ENCODE data around the gene PAQR3. TPM values are rescaled to one million over a fixed set of nuclear protein-coding genes. Genes with fewer than 3 reads are reported as not detected.

PAQR3 gene
- total RNA-seq (2021): 11.0 and 11.4 TPM in 2 replicates
- Bru-seq, nascent RNA: percentile 58 among the genes with signal in this experiment
- percentile 61 among the genes with signal in this experiment for BruChase-seq, experiment 1, labeled RNA remaining after a 2-hour chase
- percentile 68 among the genes with signal in this experiment for BruChase-seq, experiment 2, labeled RNA remaining after a 6-hour chase
- long read RNA-seq, full-length matches to known transcripts: 12 of 19 reads
- long read RNA-seq, partial matches to known transcripts: 2 of 19 reads
- long read RNA-seq, other reads (novel, unspliced or antisense): 5 of 19 reads

GRCh38 chr4:78938868-78939666 is at the start of gene PAQR3:
TSS of gene PAQR3 (minus strand) at chr4:78939438. CDS start at chr4:78939224, 214 bp downstream.
- ChIA-PET POLR2A (ENCODE audit: low non-redundant PET) (no interaction called here), CTCF (no interaction called here)
- TF ChIP-seq EZH2 (IDR thresholded peaks at IDR 0.05; ENCODE audit: borderline replicate concordance, low read depth, low read length, poor library complexity, severe bottlenecking): no peak
- no peak for TF ChIP-seq CTCF (conservative IDR thresholded peaks at IDR 0.05; ENCODE audit: low read depth, low read length)
- Histone ChIP-seq H3K27ac (ENCODE audit: low read depth, low read length, poor library complexity, severe bottlenecking) (peak within 1 kb of the TSS; percentile 50), H3K4me1 (ENCODE audit: insufficient read depth, low read length, poor library complexity, severe bottlenecking) (no peaks in the 10 kb centered on the region), H3K36me3 (ENCODE audit: insufficient read depth, low read length, poor library complexity, severe bottlenecking) (no peaks in the 10 kb centered on the region), H3K4me3 (ENCODE audit: low read depth, low read length, poor library complexity, severe bottlenecking) (peak within 1 kb of the TSS; percentile 63), H3K27me3 (replicated peaks; ENCODE audit: insufficient read depth, low read depth, low read length, poor library complexity) (no peaks in the 10 kb centered on the region), H3K9me3 (ENCODE audit: low read depth, low read length, poor library complexity, severe bottlenecking) (no peaks in the 10 kb centered on the region)
- no TSS peak for BruUV-seq (replicated peaks)
- intact Hi-C loops (cut with micrococcal nuclease; ENCODE audit: unreplicated experiment): no loop called here
- DNase-seq (ENCODE audit: low spot score): peak; percentile 81

- H3K27me3 ChIP-seq (replicated peaks; ENCODE audit: insufficient read depth, low read depth, low read length, poor library complexity): no peaks in the 10 kb centered on the region
- ChIA-PET CTCF (no interaction called here), POLR2A (ENCODE audit: low non-redundant PET) (no interaction called here)
- no peaks in the 10 kb centered on the region for H3K9me3 ChIP-seq (ENCODE audit: low read depth, low read length, poor library complexity, severe bottlenecking)
- no peak for TF ChIP-seq EZH2 (IDR thresholded peaks at IDR 0.05; ENCODE audit: borderline replicate concordance, low read depth, low read length, poor library complexity, severe bottlenecking)
- no peak for TF ChIP-seq CTCF (conservative IDR thresholded peaks at IDR 0.05; ENCODE audit: low read depth, low read length)
- H3K27ac ChIP-seq (ENCODE audit: low read depth, low read length, poor library complexity, severe bottlenecking): no peak overlapping the region
- no TSS peak for BruUV-seq (replicated peaks)
- H3K36me3 ChIP-seq (ENCODE audit: insufficient read depth, low read length, poor library complexity, severe bottlenecking): no peaks in the 10 kb centered on the region
- no peak overlapping the region for H3K4me3 ChIP-seq (ENCODE audit: low read depth, low read length, poor library complexity, severe bottlenecking)
- intact Hi-C loops (cut with micrococcal nuclease; ENCODE audit: unreplicated experiment): no loop called here
- DNase-seq (ENCODE audit: low spot score): no peak
- H3K4me1 ChIP-seq (ENCODE audit: insufficient read depth, low read length, poor library complexity, severe bottlenecking): no peaks in the 10 kb centered on the region
These were observed 48.4 kb upstream of the PAQR3 start for GRCh38 chr4:78987683-78988082.

- Histone ChIP-seq H3K4me3 (ENCODE audit: low read depth, low read length, poor library complexity, severe bottlenecking) (no peak overlapping the region), H3K4me1 (ENCODE audit: insufficient read depth, low read length, poor library complexity, severe bottlenecking) (no peaks in the 10 kb centered on the region), H3K36me3 (ENCODE audit: insufficient read depth, low read length, poor library complexity, severe bottlenecking) (no peaks in the 10 kb centered on the region), H3K27me3 (replicated peaks; ENCODE audit: insufficient read depth, low read depth, low read length, poor library complexity) (no peaks in the 10 kb centered on the region), H3K27ac (ENCODE audit: low read depth, low read length, poor library complexity, severe bottlenecking) (no peak overlapping the region), H3K9me3 (ENCODE audit: low read depth, low read length, poor library complexity, severe bottlenecking) (no peaks in the 10 kb centered on the region)
- no peak for DNase-seq (ENCODE audit: low spot score)
- ChIA-PET POLR2A (ENCODE audit: low non-redundant PET) (no interaction called here), CTCF (no interaction called here)
- TF ChIP-seq CTCF (conservative IDR thresholded peaks at IDR 0.05; ENCODE audit: low read depth, low read length): no peak
- TF ChIP-seq EZH2 (IDR thresholded peaks at IDR 0.05; ENCODE audit: borderline replicate concordance, low read depth, low read length, poor library complexity, severe bottlenecking): no peak
- BruUV-seq (replicated peaks): no TSS peak
- intact Hi-C loops (cut with micrococcal nuclease; ENCODE audit: unreplicated experiment): no loop called here
These were observed 45.4 kb upstream of the PAQR3 start for GRCh38 chr4:78984593-78984992.

Measured in A673 (cell line).